ENCODE data around the gene DRD3.

- TF ChIP-seq CTCF (IDR thresholded peaks at IDR 0.05; ENCODE audit: control extremely low read depth in 1 of 3, insufficient read depth in 1 of 3, low read depth in 1 of 3, low read length in 3 of 3) (no peak), POLR2A (IDR thresholded peaks at IDR 0.05; ENCODE audit: control extremely low read depth in 1 of 2, low read depth in 2 of 2, low read length in 2 of 2) (no peak), EZH2 (IDR thresholded peaks at IDR 0.05; ENCODE audit: low read depth, low read length, severe bottlenecking) (no peak), SP1 (IDR thresholded peaks at IDR 0.05; ENCODE audit: low read depth, low read length) (no peak), RNF2 (IDR thresholded peaks at IDR 0.05; ENCODE audit: borderline replicate concordance, low read depth, low read length, missing control alignments, poor library complexity, severe bottlenecking) (no peak)
Observed at GRCh38 chr3:114083112-114083511, 95.7 kb downstream of the DRD3 start.
